Small intestine (tissue), 7 donors: ENCODE data around the gene SLC17A5. TPM values are rescaled to one million over a fixed set of nuclear protein-coding genes. Genes with fewer than 3 reads are reported as not detected.
"Not testable (repeated sequence)": the region's sequence is repeated elsewhere in the genome, so short reads cannot be mapped to it uniquely, and the experiment has no call there.

Experiments used
- DNase-seq, 2 donors: peaks; one replicate each; pipeline versions ENCODE4 v3.0.0 to v3.0.0-alpha.2; 2013
- FAIRE-seq: peaks from 2 replicates; lab custom pipeline; 2012; peaks lifted over from hg19 to GRCh38; lab: Jason Lieb, UNC
- H3K27ac ChIP-seq, 3 donors: one replicate each; pipeline ENCODE4 v1.5.1; 2013; ENCODE audit warnings: low read length in 2 of 3, mild to moderate bottlenecking in 2 of 3, control low read depth in 1 of 3, inconsistent platforms in 1 of 3, low read depth in 1 of 3, moderate library complexity in 1 of 3
- H3K27me3 ChIP-seq, 3 donors: one replicate each; pipeline ENCODE4 v1.6.1; 2013; ENCODE audit warnings: low read length in 3 of 3, inconsistent platforms in 1 of 3; ENCODE audit not compliant: control insufficient read depth in 3 of 3, insufficient read depth in 3 of 3
- H3K36me3 ChIP-seq, 3 donors: one replicate each; pipeline ENCODE4 v1.6.1; 2013; ENCODE audit warnings: low read length in 3 of 3, inconsistent platforms in 1 of 3, low read depth in 1 of 3, mild to moderate bottlenecking in 1 of 3, moderate library complexity in 1 of 3; ENCODE audit not compliant: control insufficient read depth in 3 of 3, insufficient read depth in 2 of 3
- H3K4me1 ChIP-seq, 3 donors: one replicate each; pipeline ENCODE4 v1.6.1; 2013; ENCODE audit warnings: low read length in 2 of 3, inconsistent platforms in 1 of 3, low read depth in 1 of 3, mild to moderate bottlenecking in 1 of 3, moderate library complexity in 1 of 3; ENCODE audit not compliant: control insufficient read depth in 3 of 3, insufficient read depth in 2 of 3
- H3K4me3 ChIP-seq, 3 donors: one replicate each; pipeline ENCODE4 v1.5.1; 2013; ENCODE audit warnings: low read length in 3 of 3, control low read depth in 1 of 3, inconsistent platforms in 1 of 3, low read depth in 1 of 3, mild to moderate bottlenecking in 1 of 3, moderate library complexity in 1 of 3
- H3K9me3 ChIP-seq, 2 donors: one replicate each; pipeline ENCODE4 v1.6.1; 2013; ENCODE audit warnings: low read depth in 1 of 2, low read length in 1 of 2; ENCODE audit not compliant: control insufficient read depth in 2 of 2, insufficient read depth in 1 of 2
- WGBS, 3 donors: extraction: QIAGEN DNeasy Blood & Tissue Kit; methylation state at CpG; one replicate each; pipeline ENCODE4 v1.1.7; 2013; 5-methylcytosine and 5-hydroxymethylcytosine counted together
- polyA plus RNA-seq, 4 donors: library from polyadenylated mRNA; stranded (reverse) in 3 of 4; unstranded in 1 of 4; fragments of 200-250 nt in 3 of 4; fragments of 120-200 nt in 1 of 4; gene quantifications; one replicate each; pipeline versions ENCODE4 v1.2.1 to v1.2.3, GENCODE V29; 2013
- donor health status: healthy with polysubstance abuse.
- donor health status: control.
- donor health status: control.
- donor health status: Bipolar disorder and iron deficiency.
- donor health status: healthy.

The SLC17A5 gene
- polyA plus RNA-seq, 4 donors, result 4.9 to 152 (median 11.5) TPM

DNA sequence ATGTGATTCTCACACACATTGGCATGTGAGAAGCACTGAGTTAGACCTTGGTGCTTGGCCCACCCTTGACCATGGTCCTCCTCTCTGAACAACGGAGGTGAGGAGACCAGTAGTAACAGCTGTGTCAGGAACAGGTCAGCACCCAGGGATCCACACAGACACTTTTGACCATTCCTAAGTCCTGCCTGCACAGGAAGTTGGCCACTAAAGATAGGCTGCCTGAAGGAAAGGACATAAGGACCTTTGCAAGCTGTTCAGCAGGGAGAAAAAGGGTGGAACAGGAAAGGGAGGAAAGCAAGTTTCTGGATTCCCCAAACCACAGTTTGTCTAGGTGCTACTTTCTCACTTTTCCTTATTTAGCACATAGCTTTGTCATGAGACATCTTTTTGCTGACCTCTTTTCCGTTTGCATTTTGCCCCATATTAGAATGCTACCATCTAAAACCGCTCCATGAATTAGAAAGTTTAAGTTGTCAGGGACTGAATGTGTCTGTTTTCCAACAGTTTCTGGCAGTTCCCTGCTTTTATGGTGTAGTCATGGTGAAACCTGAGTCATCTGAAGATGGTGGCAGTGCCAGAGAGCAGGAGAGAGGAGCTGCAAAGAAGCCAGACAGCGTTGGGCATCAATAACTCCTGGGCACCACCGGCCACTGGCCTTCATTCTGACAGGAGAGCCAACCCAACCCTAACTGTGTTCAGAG, 41.1 kb upstream of the SLC17A5 start:
- Histone ChIP-seq H3K27ac (peak overlapping the region in 2 of 3 donors; percentile 14 to 75), H3K9me3 (no peaks in the 10 kb centered on the region), H3K4me3 (peak overlapping the region in 1 of 3 donors; percentile 57), H3K36me3 (no peaks in the 10 kb centered on the region), H3K27me3 (peaks cover 0 to 18% (median 3%) of the 10 kb centered on the region in 3 donors), H3K4me1 (no peaks in the 10 kb centered on the region)
- DNase-seq (no peak), FAIRE-seq (no peak)
- 66 to 72% (median 69%) methylated on average over 5 of the region's 5 CpGs for WGBS, 3 donors

DNA sequence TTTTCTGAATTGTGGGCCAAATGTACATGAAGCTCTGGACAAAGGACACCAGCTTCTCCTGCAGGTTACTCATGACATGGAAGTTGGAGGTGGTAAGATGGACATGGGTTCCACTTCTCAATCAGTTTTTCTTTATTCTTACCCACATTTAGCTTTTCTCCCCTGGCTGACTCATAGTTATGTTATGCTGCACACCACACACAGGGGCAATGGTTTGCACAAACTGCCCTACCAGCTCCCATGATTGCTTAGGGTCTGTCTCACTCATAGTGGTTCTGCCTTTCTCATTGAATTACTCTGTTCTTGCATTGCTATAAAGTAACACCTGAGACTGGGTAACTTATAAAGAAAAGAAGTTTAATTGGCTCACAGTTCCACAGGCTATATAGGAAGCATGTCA, 37.7 kb upstream of the SLC17A5 start:
- Histone ChIP-seq H3K27ac (no peak overlapping the region), H3K9me3 (no peaks in the 10 kb centered on the region)
- no peak for FAIRE-seq

DNA sequence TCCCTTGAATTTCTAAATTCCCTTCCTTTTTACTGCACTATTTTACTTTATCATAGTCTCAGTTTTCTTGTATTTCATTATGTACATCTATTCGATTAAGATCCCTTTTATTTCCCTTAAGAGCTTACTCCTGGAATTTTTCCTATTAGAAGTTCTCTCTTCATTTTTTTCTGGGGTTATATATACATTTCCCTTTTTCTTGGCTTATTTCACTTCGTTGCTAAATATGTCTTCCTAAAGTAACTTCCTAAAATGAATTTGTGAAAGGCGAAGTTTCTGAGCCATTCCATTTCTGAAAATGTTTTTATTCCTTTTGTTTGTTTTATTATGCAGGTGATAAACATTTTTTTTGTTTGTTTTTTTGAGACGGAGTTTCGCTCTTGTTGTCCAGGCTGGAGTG, 36.3 kb upstream of the SLC17A5 start:
- no peaks in the 10 kb centered on the region for H3K9me3 ChIP-seq
- no peak for DNase-seq

More for the DNA sequence above, 37.7 kb upstream of the SLC17A5 start:
- DNase-seq, result no peak
- H3K4me3 ChIP-seq, result no peak overlapping the region
- H3K36me3 ChIP-seq, result no peaks in the 10 kb centered on the region
- peaks cover 0 to 20% (median 3%) of the 10 kb centered on the region in 3 donors for H3K27me3 ChIP-seq
- H3K4me1 ChIP-seq, result no peaks in the 10 kb centered on the region

DNA sequence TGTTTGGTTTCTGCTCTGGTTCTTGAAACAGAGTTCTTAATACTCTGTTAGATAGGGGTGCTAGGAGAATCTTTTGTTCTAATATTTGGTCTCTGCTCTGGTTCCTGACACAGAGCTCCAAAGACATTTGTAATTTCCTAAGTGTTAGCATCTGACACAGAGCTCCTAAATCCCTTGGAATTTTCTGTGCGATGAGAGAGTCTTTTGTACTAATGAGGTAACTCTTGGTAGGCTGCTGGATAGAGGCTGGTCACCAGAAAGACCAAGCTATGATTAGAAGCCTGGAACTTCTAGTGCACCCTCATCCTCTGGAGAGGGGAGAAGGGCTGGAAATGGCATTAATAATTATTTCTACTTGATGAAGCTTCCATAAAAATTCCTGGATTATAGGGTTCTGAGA, 34.6 kb upstream of the SLC17A5 start:
- Histone ChIP-seq H3K27ac (no peak overlapping the region), H3K4me3 (no peak overlapping the region), H3K4me1 (no peaks in the 10 kb centered on the region), H3K36me3 (no peaks in the 10 kb centered on the region), H3K27me3 (peaks cover 0 to 2% (median 0%) of the 10 kb centered on the region in 3 donors), H3K9me3 (peaks cover 0 to under 1% of the 10 kb centered on the region in 2 donors)
- 66 to 82% (median 75%) methylated on average over 1 of the region's 1 CpG for WGBS, 3 donors
- FAIRE-seq, result no peak
- no peak for DNase-seq

More for the DNA sequence above, 36.3 kb upstream of the SLC17A5 start:
- H3K4me3 ChIP-seq, result no peak overlapping the region
- 72 to 85% (median 83%) methylated on average over 5 of the region's 5 CpGs for WGBS, 3 donors
- H3K27me3 ChIP-seq, result peaks cover 0 to 10% (median 0%) of the 10 kb centered on the region in 3 donors
- no peak overlapping the region for H3K27ac ChIP-seq
- no peaks in the 10 kb centered on the region for H3K36me3 ChIP-seq
- FAIRE-seq, result no peak
- no peaks in the 10 kb centered on the region for H3K4me1 ChIP-seq

DNA sequence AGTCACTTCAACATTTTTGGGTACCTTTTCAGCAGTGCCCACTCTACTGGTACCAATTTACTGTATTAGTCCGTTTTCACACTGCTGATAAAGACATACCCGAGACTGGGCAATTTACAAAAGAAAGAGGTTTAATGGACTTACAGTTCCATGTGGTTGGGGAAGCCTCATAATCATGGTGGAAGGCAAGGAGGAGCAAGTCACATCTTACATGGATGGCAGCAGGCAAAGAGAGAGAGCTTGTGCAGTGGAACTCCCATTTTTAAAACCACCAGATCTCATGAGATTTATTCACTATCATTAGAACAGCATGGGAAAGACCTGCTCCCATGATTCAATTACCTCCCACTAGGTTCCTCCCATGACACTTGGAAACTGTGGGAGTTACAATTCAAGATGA, 29.8 kb upstream of the SLC17A5 start:
- not testable (repeated sequence) for H3K36me3 ChIP-seq, DNase-seq, H3K4me3 ChIP-seq, H3K4me1 ChIP-seq, FAIRE-seq, H3K27me3 ChIP-seq, H3K27ac ChIP-seq
- peaks cover 0 to 12% of the 10 kb centered on the region in 2 donors for H3K9me3 ChIP-seq
- WGBS, 3 donors, result 67 to 86% (median 78%) methylated on average over 2 of the region's 2 CpGs

DNA sequence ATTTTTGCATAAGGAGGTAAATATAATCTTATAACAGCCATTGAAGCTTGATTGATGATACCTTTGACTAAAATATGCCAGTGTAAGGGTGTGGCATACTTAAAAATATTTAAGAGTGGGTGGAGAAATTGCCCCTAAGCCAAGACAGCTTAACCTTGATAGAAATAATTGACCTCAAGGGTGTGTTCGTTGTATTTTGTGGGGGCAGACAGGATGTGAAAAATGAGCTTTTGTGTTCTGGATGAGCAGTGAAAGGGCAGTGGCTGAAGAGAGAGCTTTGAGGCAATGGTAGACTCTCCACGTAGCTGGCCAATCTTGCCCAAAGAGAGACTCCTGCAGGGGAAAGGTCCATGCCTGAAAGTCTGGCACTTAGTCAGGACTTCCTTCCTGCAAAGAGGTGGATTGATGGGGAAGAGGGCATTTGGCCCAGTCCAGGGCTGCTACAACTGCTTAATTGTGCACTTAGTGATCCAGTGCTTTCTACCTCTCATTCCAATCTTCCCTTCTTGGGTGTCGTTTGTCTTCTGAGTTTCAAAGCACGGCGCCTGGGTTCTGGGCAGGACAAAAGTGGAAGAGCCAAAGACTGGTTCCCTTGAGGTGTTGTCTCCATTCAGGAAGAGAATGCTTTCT, 26.6 kb upstream of the SLC17A5 start:
- H3K9me3 ChIP-seq, result peaks cover 0 to 12% of the 10 kb centered on the region in 2 donors
- no peaks in the 10 kb centered on the region for H3K36me3 ChIP-seq
- H3K27ac ChIP-seq, result no peak overlapping the region
- H3K27me3 ChIP-seq, result no peaks in the 10 kb centered on the region
- no peak for FAIRE-seq
- no peak overlapping the region for H3K4me3 ChIP-seq
- 51 to 66% (median 61%) methylated on average over 5 of the region's 5 CpGs for WGBS, 3 donors
- no peak for DNase-seq
- no peaks in the 10 kb centered on the region for H3K4me1 ChIP-seq

DNA sequence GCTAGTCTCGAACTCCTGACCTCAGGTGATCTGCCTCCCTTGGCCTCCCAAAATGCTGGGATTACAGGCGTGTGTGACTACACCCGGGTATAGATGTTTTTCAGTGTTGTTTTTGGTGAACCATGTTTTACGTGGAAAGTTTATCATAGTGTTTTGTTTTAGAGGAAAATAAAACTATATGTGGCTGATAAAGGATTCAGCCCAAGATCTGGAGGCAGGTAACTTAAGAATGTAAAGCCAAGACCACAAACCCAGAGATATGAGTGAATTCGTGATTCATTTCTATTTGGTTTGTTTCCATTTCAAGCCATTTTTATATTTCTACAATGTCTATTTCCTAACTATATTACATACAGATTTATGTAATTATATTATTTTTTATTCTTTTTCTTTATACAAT, 26.1 kb upstream of the SLC17A5 start:
- H3K27me3 ChIP-seq, FAIRE-seq: not testable (repeated sequence)
- WGBS, 3 donors, result 70 to 84% (median 76%) methylated on average over 5 of the region's 5 CpGs

DNA sequence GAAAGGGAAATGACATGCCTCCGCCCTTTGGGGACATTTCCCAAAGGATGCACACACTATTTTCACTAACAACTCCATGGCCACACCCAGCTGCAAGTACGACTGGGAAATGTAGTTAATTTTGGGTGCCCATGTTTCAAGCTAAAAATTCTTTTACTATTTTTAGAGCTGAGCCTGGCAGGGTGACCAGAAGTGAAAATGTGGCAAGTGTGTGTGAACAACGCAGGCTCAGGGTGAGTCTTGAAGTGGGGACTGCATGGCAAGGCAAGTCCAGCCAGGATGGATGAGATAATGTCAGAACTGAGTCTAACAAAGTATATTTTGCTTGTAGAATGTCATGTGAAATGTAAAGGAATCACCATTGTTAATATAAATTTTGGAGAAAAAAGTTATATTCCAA, 25.2 kb upstream of the SLC17A5 start:
- FAIRE-seq, result no peak

More for the DNA sequence above, 26.1 kb upstream of the SLC17A5 start:
- not testable (repeated sequence) for H3K4me3 ChIP-seq, H3K36me3 ChIP-seq, DNase-seq, H3K27ac ChIP-seq, H3K4me1 ChIP-seq
- peaks cover 0 to 12% of the 10 kb centered on the region in 2 donors for H3K9me3 ChIP-seq

More for the DNA sequence above, 25.2 kb upstream of the SLC17A5 start:
- H3K27ac ChIP-seq, result no peak overlapping the region
- peaks cover 0 to 3% (median 0%) of the 10 kb centered on the region in 3 donors for H3K4me1 ChIP-seq
- peaks cover 0 to 12% of the 10 kb centered on the region in 2 donors for H3K9me3 ChIP-seq
- H3K36me3 ChIP-seq, result no peaks in the 10 kb centered on the region
- no peak for DNase-seq
- no peaks in the 10 kb centered on the region for H3K27me3 ChIP-seq
- H3K4me3 ChIP-seq, result no peak overlapping the region
- 68 to 69% (median 69%) methylated on average over 3 of the region's 3 CpGs for WGBS, 3 donors
